LNCAP (cell line): ENCODE results near the gene TEX53.

ENCODE experiments used
- CTCF ChIP-seq: fragments of 450-650 bp; IDR thresholded peaks from 2 replicates; pipeline ENCODE4 v1.5.1; 2017; ENCODE audit warnings: mild to moderate bottlenecking

The TEX53 gene

GRCh38 chr9:114669961-114670360 is 12.4 kb upstream of the TEX53 start:
- no peak for TF ChIP-seq CTCF

- TF ChIP-seq CTCF, result no peak
Measured at GRCh38 chr9:114668146-114668545, 10.5 kb upstream of the TEX53 start.

GRCh38 chr9:114666851-114667250 is 9.2 kb upstream of the TEX53 start:
- no peak for TF ChIP-seq CTCF

GRCh38 chr9:114666401-114666800 is 8.8 kb upstream of the TEX53 start:
- TF ChIP-seq CTCF, result no peak

GRCh38 chr9:114664181-114664580 is 6.6 kb upstream of the TEX53 start:
- TF ChIP-seq CTCF, result no peak

GRCh38 chr9:114662081-114662989 is 4.7 kb upstream of the TEX53 start:
- peak; percentile 83 for TF ChIP-seq CTCF

GRCh38 chr9:114656301-114656700 is 1.3 kb downstream of the TEX53 start:
- no peak for TF ChIP-seq CTCF

- TF ChIP-seq CTCF, result no peak
Measured at GRCh38 chr9:114655689-114656088, 1.9 kb downstream of the TEX53 start.
